ENCODE data around the gene LINGO3.

- TF ChIP-seq, protein P1, sequence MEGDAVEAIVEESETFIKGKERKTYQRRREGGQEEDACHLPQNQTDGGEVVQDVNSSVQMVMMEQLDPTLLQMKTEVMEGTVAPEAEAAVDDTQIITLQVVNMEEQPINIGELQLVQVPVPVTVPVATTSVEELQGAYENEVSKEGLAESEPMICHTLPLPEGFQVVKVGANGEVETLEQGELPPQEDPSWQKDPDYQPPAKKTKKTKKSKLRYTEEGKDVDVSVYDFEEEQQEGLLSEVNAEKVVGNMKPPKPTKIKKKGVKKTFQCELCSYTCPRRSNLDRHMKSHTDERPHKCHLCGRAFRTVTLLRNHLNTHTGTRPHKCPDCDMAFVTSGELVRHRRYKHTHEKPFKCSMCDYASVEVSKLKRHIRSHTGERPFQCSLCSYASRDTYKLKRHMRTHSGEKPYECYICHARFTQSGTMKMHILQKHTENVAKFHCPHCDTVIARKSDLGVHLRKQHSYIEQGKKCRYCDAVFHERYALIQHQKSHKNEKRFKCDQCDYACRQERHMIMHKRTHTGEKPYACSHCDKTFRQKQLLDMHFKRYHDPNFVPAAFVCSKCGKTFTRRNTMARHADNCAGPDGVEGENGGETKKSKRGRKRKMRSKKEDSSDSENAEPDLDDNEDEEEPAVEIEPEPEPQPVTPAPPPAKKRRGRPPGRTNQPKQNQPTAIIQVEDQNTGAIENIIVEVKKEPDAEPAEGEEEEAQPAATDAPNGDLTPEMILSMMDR (IDR thresholded peaks at IDR 0.05): no peak
- TF ChIP-seq POLR2AphosphoS5 (IDR thresholded peaks at IDR 0.05; ENCODE audit: insufficient read depth in 1 of 2, low read depth in 1 of 2): no peak
Measured at GRCh38 chr19:2341982-2342381, 34.0 kb upstream of the LINGO3 start.
